8988T (cell line): Measurements from ENCODE around the gene MOV10L1.
"Not testable (repeated sequence)": the region's sequence is repeated elsewhere in the genome, so short reads cannot be mapped to it uniquely, and the experiment has no call there.

Experiments used
- DNase-seq: peaks from one replicate; pipeline ENCODE4 v3.0.0; 2011

MOV10L1 gene

GRCh38 chr22:50081426-50082196 is 8.2 kb upstream of the MOV10L1 start:
- no peak for DNase-seq

GRCh38 chr22:50082197-50082715 is 7.5 kb upstream of the MOV10L1 start:
- DNase-seq = no peak

- DNase-seq = peak; percentile 13
These were observed 6.8 kb upstream of the MOV10L1 start for GRCh38 chr22:50082961-50083461.

- DNase-seq = peak; percentile 4
These were observed 6.2 kb upstream of the MOV10L1 start for GRCh38 chr22:50083462-50084079.

- DNase-seq = peak; percentile 5
These were observed 5.7 kb upstream of the MOV10L1 start for GRCh38 chr22:50084080-50084477.

GRCh38 chr22:50084614-50085021 is 5.2 kb upstream of the MOV10L1 start:
- DNase-seq = peak; percentile 10

- peak; percentile 4 for DNase-seq
These were observed 4.4 kb upstream of the MOV10L1 start, which contains the start of gene MLC1 for GRCh38 chr22:50085211-50085972. Gene MLC1 (minus strand): TSS chr22:50085426. CDS start chr22:50084902, 524 bp downstream.

- DNase-seq = no peak
These were observed 3.3 kb upstream of the MOV10L1 start for GRCh38 chr22:50086526-50086925.

- DNase-seq = not testable (repeated sequence)
These were observed 2.8 kb upstream of the MOV10L1 start for GRCh38 chr22:50086975-50087374.

GRCh38 chr22:50087646-50088045 is 2.2 kb upstream of the MOV10L1 start:
- DNase-seq = no peak

- DNase-seq = no peak
These were observed 1.7 kb upstream of the MOV10L1 start for GRCh38 chr22:50088096-50088495.

GRCh38 chr22:50089231-50089630 is 575 bp upstream of the MOV10L1 start:
- no peak for DNase-seq

GRCh38 chr22:50090412-50090714 is 557 bp downstream of the MOV10L1 start:
- no peak for DNase-seq

GRCh38 chr22:50091092-50091768 is 1.4 kb downstream of the MOV10L1 start:
- DNase-seq = no peak

GRCh38 chr22:50092342-50092741 is 2.5 kb downstream of the MOV10L1 start:
- DNase-seq = no peak

GRCh38 chr22:50098052-50098451 is 8.2 kb downstream of the MOV10L1 start:
- DNase-seq = no peak

- no peak for DNase-seq
These were observed 12.2 kb downstream of the MOV10L1 start for GRCh38 chr22:50101870-50102565.

- no peak for DNase-seq
These were observed 13.1 kb downstream of the MOV10L1 start for GRCh38 chr22:50102946-50103345.

- no peak for DNase-seq
These were observed 14.3 kb downstream of the MOV10L1 start for GRCh38 chr22:50104141-50104544.

- no peak for DNase-seq
These were observed 15.6 kb downstream of the MOV10L1 start for GRCh38 chr22:50105208-50106100.

GRCh38 chr22:50107529-50107928 is 17.7 kb downstream of the MOV10L1 start:
- no peak for DNase-seq
